ENCODE results near the gene PDP2.

PDP2 gene

DNA sequence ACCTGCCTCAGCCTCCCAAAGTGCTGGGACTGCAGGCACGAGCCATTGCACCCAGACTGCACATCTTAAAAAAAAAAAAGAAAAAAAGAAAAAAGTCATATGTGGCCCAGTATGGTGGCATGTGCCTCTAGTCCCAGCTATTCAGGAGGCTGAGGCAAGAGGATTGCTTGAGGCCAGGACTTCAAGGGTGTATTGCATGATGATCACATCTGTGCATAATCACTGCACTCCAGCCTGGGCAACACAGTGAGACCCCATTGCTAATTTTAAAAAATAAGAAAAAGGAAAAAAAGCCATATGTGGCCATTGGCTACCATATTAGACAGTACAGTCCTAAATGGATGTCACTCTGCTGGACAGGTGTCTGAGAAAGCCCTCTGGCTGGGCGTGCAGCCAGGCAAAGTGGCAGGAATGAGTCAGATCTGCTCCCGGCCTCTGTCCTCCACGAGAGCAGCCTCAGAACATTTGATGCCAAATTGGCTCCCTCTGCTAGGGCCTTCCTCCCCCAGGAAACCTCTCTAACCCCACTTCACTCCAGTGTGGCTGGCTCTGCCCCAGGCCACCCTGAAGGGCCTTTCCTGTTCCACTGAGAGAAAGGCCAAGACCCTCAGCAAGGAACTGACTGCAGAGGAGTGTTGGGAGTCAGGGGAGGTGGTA is 21.4 kb upstream of the PDP2 start:
- Histone ChIP-seq H2AFZ (ENCODE audit: low read depth, low read length) (no peak overlapping the region), H3K79me2 (ENCODE audit: low read length) (no peaks in the 10 kb centered on the region), H3K4me3 (ENCODE audit: low read length) (no peak overlapping the region), H3K27me3 (ENCODE audit: low read depth, low read length) (no peaks in the 10 kb centered on the region), H3K9ac (ENCODE audit: low read length) (no peak overlapping the region), H3K9me3 (ENCODE audit: insufficient read depth, low read length) (no peaks in the 10 kb centered on the region), H3K4me2 (ENCODE audit: low read length) (no peak overlapping the region), H3K27ac (ENCODE audit: low read length) (no peak overlapping the region), H3K36me3 (replicated peaks; ENCODE audit: low read depth, low read length) (no peaks in the 10 kb centered on the region), H4K20me1 (ENCODE audit: insufficient read depth, low read length) (no peaks in the 10 kb centered on the region), H3K4me1 (ENCODE audit: low read length) (peaks cover 4% of the 10 kb centered on the region; the same call in 1 of the 2 replicates)
- TF ChIP-seq EZH2phosphoT487 (IDR thresholded peaks at IDR 0.05; ENCODE audit: low read depth), result no peak
- TF ChIP-seq, protein P1, sequence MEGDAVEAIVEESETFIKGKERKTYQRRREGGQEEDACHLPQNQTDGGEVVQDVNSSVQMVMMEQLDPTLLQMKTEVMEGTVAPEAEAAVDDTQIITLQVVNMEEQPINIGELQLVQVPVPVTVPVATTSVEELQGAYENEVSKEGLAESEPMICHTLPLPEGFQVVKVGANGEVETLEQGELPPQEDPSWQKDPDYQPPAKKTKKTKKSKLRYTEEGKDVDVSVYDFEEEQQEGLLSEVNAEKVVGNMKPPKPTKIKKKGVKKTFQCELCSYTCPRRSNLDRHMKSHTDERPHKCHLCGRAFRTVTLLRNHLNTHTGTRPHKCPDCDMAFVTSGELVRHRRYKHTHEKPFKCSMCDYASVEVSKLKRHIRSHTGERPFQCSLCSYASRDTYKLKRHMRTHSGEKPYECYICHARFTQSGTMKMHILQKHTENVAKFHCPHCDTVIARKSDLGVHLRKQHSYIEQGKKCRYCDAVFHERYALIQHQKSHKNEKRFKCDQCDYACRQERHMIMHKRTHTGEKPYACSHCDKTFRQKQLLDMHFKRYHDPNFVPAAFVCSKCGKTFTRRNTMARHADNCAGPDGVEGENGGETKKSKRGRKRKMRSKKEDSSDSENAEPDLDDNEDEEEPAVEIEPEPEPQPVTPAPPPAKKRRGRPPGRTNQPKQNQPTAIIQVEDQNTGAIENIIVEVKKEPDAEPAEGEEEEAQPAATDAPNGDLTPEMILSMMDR (IDR thresholded peaks at IDR 0.05; ENCODE audit: low read depth, low read length), result no peak

DNA sequence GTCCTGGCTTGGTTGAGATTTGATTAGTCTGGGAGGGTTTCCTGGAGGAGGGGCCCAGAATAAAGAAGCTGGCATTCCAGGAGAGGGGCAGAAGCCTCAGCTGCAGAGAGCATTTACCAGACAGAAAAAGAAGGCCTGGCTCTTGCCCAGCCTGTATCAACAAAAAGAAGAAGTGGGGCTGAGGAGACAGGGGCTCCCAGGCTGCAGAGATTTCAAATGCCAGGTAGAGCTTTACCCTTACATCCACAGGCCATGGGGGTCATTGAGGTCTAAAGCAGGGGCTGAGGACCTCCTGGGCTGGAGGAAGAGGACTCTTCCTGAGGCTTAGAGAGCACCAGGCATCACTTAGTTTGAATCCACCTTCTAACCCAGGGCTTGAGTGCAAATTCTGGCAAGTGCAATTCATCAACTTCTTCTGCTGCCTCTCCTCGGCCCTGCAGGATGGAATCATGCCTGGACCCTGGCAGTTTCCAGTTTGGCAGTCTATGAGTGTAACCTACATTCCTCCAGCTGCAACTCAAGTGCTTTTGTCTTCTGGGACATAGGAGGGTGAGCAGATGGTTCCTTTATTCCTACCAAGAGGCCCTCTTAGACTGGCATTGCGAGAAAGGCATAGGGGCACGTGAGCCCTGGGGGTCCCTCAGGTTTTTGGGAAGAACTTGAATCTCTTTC is 20.8 kb upstream of the PDP2 start:
- TF ChIP-seq, protein P1 (IDR thresholded peaks at IDR 0.05; ENCODE audit: low read depth, low read length), result no peak
- no peak for TF ChIP-seq EZH2phosphoT487 (IDR thresholded peaks at IDR 0.05; ENCODE audit: low read depth)
- Histone ChIP-seq H2AFZ (ENCODE audit: low read depth, low read length) (no peak overlapping the region), H3K9me3 (ENCODE audit: insufficient read depth, low read length) (no peaks in the 10 kb centered on the region), H3K4me2 (ENCODE audit: low read length) (no peak overlapping the region), H3K4me1 (ENCODE audit: low read length) (peaks cover 4% of the 10 kb centered on the region; the same call in 1 of the 2 replicates), H3K9ac (ENCODE audit: low read length) (no peak overlapping the region), H3K27me3 (ENCODE audit: low read depth, low read length) (no peaks in the 10 kb centered on the region), H3K36me3 (replicated peaks; ENCODE audit: low read depth, low read length) (no peaks in the 10 kb centered on the region), H4K20me1 (ENCODE audit: insufficient read depth, low read length) (no peaks in the 10 kb centered on the region), H3K4me3 (ENCODE audit: low read length) (no peak overlapping the region), H3K79me2 (ENCODE audit: low read length) (no peaks in the 10 kb centered on the region), H3K27ac (ENCODE audit: low read length) (no peak overlapping the region)

DNA sequence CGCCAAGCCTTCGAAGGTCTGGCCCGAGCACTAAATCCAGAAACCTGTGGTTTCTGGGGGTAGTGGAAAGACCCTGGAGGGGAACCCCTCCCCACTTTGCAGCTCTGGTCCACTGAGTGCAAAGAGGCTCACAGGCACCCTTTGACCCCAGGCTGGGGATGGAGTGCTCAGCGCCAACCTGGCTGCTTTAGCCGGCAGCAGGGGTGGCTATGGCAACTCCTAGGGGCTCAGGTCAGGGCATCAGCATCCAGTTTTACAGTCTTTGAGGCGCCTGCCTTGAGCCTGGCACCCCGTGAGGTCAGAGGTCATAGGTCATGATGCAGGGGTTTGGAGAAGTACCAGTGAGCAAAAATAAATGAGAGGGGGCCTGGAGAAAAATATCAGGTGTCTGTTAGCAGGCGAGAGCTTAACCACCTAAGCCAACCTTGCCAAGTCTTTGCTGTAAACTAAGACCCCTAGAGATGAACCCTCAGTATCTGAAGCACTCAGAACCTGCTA is 18.2 kb upstream of the PDP2 start:
- Histone ChIP-seq H3K27me3 (ENCODE audit: low read depth, low read length) (no peaks in the 10 kb centered on the region), H4K20me1 (ENCODE audit: insufficient read depth, low read length) (no peaks in the 10 kb centered on the region), H2AFZ (ENCODE audit: low read depth, low read length) (no peak overlapping the region), H3K79me2 (ENCODE audit: low read length) (no peaks in the 10 kb centered on the region), H3K36me3 (replicated peaks; ENCODE audit: low read depth, low read length) (no peaks in the 10 kb centered on the region), H3K4me1 (ENCODE audit: low read length) (peaks cover 4% of the 10 kb centered on the region; the same call in 1 of the 2 replicates), H3K4me2 (ENCODE audit: low read length) (no peak overlapping the region), H3K27ac (ENCODE audit: low read length) (no peak overlapping the region), H3K9ac (ENCODE audit: low read length) (no peak overlapping the region), H3K9me3 (ENCODE audit: insufficient read depth, low read length) (no peaks in the 10 kb centered on the region), H3K4me3 (ENCODE audit: low read length) (no peak overlapping the region)
- TF ChIP-seq, protein P1 (IDR thresholded peaks at IDR 0.05; ENCODE audit: low read depth, low read length), result no peak
- no peak for TF ChIP-seq EZH2phosphoT487 (IDR thresholded peaks at IDR 0.05; ENCODE audit: low read depth)

DNA sequence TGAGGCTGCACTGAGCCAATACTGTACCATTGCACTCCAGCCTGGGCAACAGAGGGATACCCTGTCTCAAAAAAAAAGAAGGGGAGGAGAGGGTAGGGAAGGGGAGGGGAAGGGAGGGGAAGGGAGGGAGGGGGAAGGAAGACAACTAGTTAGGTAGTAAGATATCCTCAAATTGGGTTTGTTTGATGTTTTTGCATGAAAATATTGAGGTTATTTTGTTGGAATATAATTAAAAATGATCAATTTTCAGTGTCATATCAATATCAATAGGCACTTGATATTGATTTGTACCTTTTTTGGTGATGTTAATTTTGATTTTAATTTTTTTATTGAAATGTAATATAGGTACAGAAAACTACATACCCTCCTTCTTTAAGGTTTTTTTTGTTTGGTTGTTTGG is 16.6 kb upstream of the PDP2 start:
- peaks cover 4% of the 10 kb centered on the region; the same call in 1 of the 2 replicates for H3K4me1 ChIP-seq (ENCODE audit: low read length)
- no peak overlapping the region for H3K4me2 ChIP-seq (ENCODE audit: low read length)
- TF ChIP-seq EZH2phosphoT487 (IDR thresholded peaks at IDR 0.05; ENCODE audit: low read depth), result no peak
- TF ChIP-seq, protein P1 (IDR thresholded peaks at IDR 0.05; ENCODE audit: low read depth, low read length), result no peak
- no peaks in the 10 kb centered on the region for H3K9me3 ChIP-seq (ENCODE audit: insufficient read depth, low read length)
- no peaks in the 10 kb centered on the region for H3K27me3 ChIP-seq (ENCODE audit: low read depth, low read length)
- H4K20me1 ChIP-seq (ENCODE audit: insufficient read depth, low read length), result no peaks in the 10 kb centered on the region
- H3K9ac ChIP-seq (ENCODE audit: low read length), result no peak overlapping the region
- no peak overlapping the region for H3K4me3 ChIP-seq (ENCODE audit: low read length)
- H3K27ac ChIP-seq (ENCODE audit: low read length), result no peak overlapping the region
- H3K79me2 ChIP-seq (ENCODE audit: low read length), result no peaks in the 10 kb centered on the region
- no peak overlapping the region for H2AFZ ChIP-seq (ENCODE audit: low read depth, low read length)
- H3K36me3 ChIP-seq (replicated peaks; ENCODE audit: low read depth, low read length), result no peaks in the 10 kb centered on the region
